A549 (cell line): ENCODE data around the gene NLRX1. TPM values are rescaled to one million over a fixed set of nuclear protein-coding genes. Genes with fewer than 3 reads are reported as not detected.

Experiments
- ATOH8 ChIP-seq: fragments of 250-450 bp; sonication (Bioruptor Pico); IDR thresholded peaks from 2 replicates; pipeline ENCODE4 v1.5.0; 2020; ENCODE audit warnings: low read depth, mild to moderate bottlenecking, moderate library complexity
- BCL3 ChIP-seq: fragments of >200 bp; sonication (Bioruptor Twin); formaldehyde crosslinking; IDR thresholded peaks from 3 replicates; pipeline ENCODE4 v1.6.1; 2016
- CBX8 ChIP-seq: fragments of 200-600 bp; sonication (generic); IDR thresholded peaks from 2 replicates; pipeline ENCODE4 v1.6.1; 2016
- CEBPB ChIP-seq, 2 experiments: fragments of >200 bp in 1 of 2; sonication (Bioruptor Twin) in 1 of 2; formaldehyde crosslinking in 1 of 2; IDR thresholded peaks; 2 replicates each; pipeline ENCODE4 v1.6.1; 2012 to 2016
- CHD2 ChIP-seq: fragments of 150-350 bp; IDR thresholded peaks from 2 replicates; pipeline ENCODE4 v1.6.1; 2014; ENCODE audit warnings: low read length; ENCODE audit not compliant: partially characterized antibody
- EHF ChIP-seq: fragments of 250-450 bp; sonication (Bioruptor Pico); IDR thresholded peaks from 2 replicates; pipeline ENCODE4 v1.5.0; 2020; ENCODE audit warnings: mild to moderate bottlenecking
- EHMT2 ChIP-seq: fragments of 200-600 bp; sonication (generic); IDR thresholded peaks from 2 replicates; pipeline ENCODE4 v1.6.1; 2016; ENCODE audit warnings: antibody characterized with exemption, low read depth, mild to moderate bottlenecking, moderate library complexity
- ESRRA ChIP-seq: fragments of 150-350 bp; IDR thresholded peaks from 2 replicates; pipeline ENCODE4 v1.6.1; 2014; ENCODE audit warnings: mild to moderate bottlenecking, low read length, borderline replicate concordance
- GATA3 ChIP-seq: IDR thresholded peaks from 2 replicates; pipeline ENCODE4 v1.6.1; 2012; ENCODE audit warnings: borderline replicate concordance
- HMGXB4 ChIP-seq: fragments of 250-450 bp; sonication (Bioruptor Pico); IDR thresholded peaks from 2 replicates; pipeline ENCODE4 v1.5.0; 2021; ENCODE audit warnings: mild to moderate bottlenecking, moderate library complexity, borderline replicate concordance
- HOXA7 ChIP-seq: fragments of 250-450 bp; sonication (Bioruptor Pico); IDR thresholded peaks from 2 replicates; pipeline ENCODE4 v1.5.0; 2020; ENCODE audit warnings: mild to moderate bottlenecking, moderate library complexity
- HOXB5 ChIP-seq: fragments of 250-450 bp; sonication (Bioruptor Pico); IDR thresholded peaks from 2 replicates; pipeline ENCODE4 v1.5.0; 2020; ENCODE audit warnings: mild to moderate bottlenecking, moderate library complexity
- JUN ChIP-seq, 2 experiments: fragments of >200 bp; sonication (Bioruptor Twin); formaldehyde crosslinking; IDR thresholded peaks; 2 replicates in 1 of 2; 3 replicates in 1 of 2; pipeline ENCODE4 v1.6.1; 2016 to 2017
- MAFK ChIP-seq: fragments of 450-650 bp; IDR thresholded peaks from 2 replicates; pipeline ENCODE4 v1.6.1; 2014; ENCODE audit not compliant: partially characterized antibody
- MAX ChIP-seq: IDR thresholded peaks from 2 replicates; pipeline ENCODE4 v1.6.1; 2012
- MAZ ChIP-seq: fragments of 150-350 bp; IDR thresholded peaks from 2 replicates; pipeline ENCODE4 v1.6.1; 2014; ENCODE audit warnings: antibody characterized with exemption, low read depth, low read length, borderline replicate concordance
- NPAS2 ChIP-seq: fragments of 250-450 bp; sonication (Bioruptor Pico); IDR thresholded peaks from 2 replicates; pipeline ENCODE4 v1.8.0; 2022; ENCODE audit warnings: mild to moderate bottlenecking, moderate library complexity, borderline replicate concordance
- PBX3 ChIP-seq: IDR thresholded peaks from 2 replicates; pipeline ENCODE4 v1.6.1; 2012
- POLR2A ChIP-seq: IDR thresholded peaks from 2 replicates; pipeline ENCODE4 v1.6.1; 2012; ENCODE audit warnings: mild to moderate bottlenecking, low read length
- RAD21 ChIP-seq, 2 experiments: fragments of >200 bp in 1 of 2; sonication (Bioruptor Twin) in 1 of 2; formaldehyde crosslinking in 1 of 2; IDR thresholded peaks in 1 of 2; conservative IDR thresholded peaks in 1 of 2; 2 replicates in 1 of 2; 3 replicates in 1 of 2; pipeline ENCODE4 v1.6.1; 2012 to 2018; ENCODE audit warnings: inconsistent platforms in 1 of 2
- RFX5 ChIP-seq: fragments of 450-650 bp; IDR thresholded peaks from 2 replicates; pipeline ENCODE4 v1.7.1; 2014; ENCODE audit warnings: antibody characterized with exemption, mild to moderate bottlenecking, moderate library complexity
- RNF2 ChIP-seq: fragments of 200-600 bp; sonication (generic); IDR thresholded peaks from 2 replicates; pipeline ENCODE4 v1.6.1; 2016; ENCODE audit warnings: low read depth, mild to moderate bottlenecking, antibody characterized with exemption, moderate library complexity, borderline replicate concordance
- SREBF2 ChIP-seq: fragments of 450-650 bp; IDR thresholded peaks from 2 replicates; pipeline ENCODE4 v1.6.1; 2014; ENCODE audit warnings: mild to moderate bottlenecking, moderate library complexity
- TFCP2L1 ChIP-seq: fragments of 250-450 bp; sonication (Bioruptor Pico); IDR thresholded peaks from 2 replicates; pipeline ENCODE4 v1.5.0; 2021; ENCODE audit warnings: mild to moderate bottlenecking
- ZFP36 ChIP-seq: fragments of 450-650 bp; IDR thresholded peaks from 2 replicates; pipeline ENCODE4 v1.6.1; 2014; ENCODE audit warnings: borderline replicate concordance; ENCODE audit not compliant: partially characterized antibody
- ZNF302 ChIP-seq: fragments of 250-450 bp; sonication (Bioruptor Pico); IDR thresholded peaks from 2 replicates; pipeline ENCODE4 v1.9.0; 2021; ENCODE audit warnings: inconsistent platforms, mild to moderate bottlenecking, moderate library complexity
- polyA plus RNA-seq, 4 experiments: library from polyadenylated mRNA; depleted of rRNA in 3 of 4; stranded (reverse); fragments of >200 nt; fragmentation: RNase III in 1 of 4; extraction: RNeasy Plus Mini Kit Qiagen cat#74134 plus additional on column Dnase treatment in 1 of 4; gene quantifications; 2 replicates in 3 of 4; 3 replicates in 1 of 4; pipeline ENCODE4 v1.2.3, GENCODE V29; 2011 to 2017
- TF ChIP-seq, protein P1 (sequence below): fragments of >200 bp; sonication (Bioruptor Twin); formaldehyde crosslinking; IDR thresholded peaks from 2 replicates; pipeline ENCODE4 v1.6.1; 2016
- TF ChIP-seq, protein P2 (sequence below): fragments of >200 bp; sonication (Bioruptor Twin); formaldehyde crosslinking; IDR thresholded peaks from 3 replicates; pipeline ENCODE4 v1.5.1; 2016

Gene NLRX1
- polyA plus RNA-seq, 2 of the 4 experiments (the other 2 are of a cell fraction), result 8.4 to 8.5 TPM

DNA sequence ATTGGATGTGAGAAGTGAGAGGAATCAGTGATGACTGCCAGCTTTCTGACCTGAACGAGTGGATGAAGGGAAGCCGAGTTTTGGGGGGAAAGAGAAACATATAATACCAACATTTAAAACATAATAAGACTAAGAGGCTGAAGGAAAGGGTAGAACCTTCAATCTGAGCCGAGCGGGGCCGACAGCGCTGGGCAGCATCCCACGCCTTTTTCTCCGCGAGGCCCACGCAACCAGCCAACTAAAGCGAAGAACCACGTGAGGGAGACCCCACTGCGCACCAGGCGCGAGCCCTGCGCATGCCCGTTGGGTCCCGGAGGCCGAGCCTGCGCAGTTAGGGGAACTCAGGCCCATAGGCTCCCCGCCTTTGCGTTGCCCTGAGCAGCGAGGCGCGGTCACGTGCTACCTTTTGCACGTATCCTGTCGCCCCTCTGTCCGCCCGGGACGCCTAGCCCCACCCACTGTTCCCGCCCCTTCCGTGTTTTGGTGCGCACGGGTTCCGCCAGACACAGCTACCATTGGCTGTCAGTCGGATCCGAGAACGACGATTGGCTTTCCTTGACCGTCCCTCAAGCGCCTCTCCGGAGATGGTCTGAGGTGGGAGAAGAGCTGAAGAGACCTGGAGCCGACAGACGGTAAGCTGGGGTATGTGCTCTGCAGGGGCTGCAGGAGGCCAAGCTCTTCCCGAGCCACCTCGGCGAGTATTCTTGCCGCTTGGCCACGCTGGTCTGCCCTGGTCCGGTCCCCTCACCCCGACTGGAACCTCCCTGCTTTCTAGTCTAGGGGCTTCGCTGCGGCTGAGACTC is 47.3 kb upstream of the NLRX1 start, which contains the start of gene HINFP (continued):
- TF ChIP-seq EHMT2, result no peak
- TF ChIP-seq, protein P1, sequence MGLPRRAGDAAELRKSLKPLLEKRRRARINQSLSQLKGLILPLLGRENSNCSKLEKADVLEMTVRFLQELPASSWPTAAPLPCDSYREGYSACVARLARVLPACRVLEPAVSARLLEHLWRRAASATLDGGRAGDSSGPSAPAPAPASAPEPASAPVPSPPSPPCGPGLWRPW, result no peak
- TF ChIP-seq RNF2, result no peak
- TF ChIP-seq PBX3, result peak; percentile 80
- no peak for TF ChIP-seq ESRRA
- TF ChIP-seq RAD21 (conservative IDR thresholded peaks at IDR 0.05 in 1 of 2, IDR thresholded peaks at IDR 0.05 in 1 of 2), result no peak
- peak; percentile 98 for TF ChIP-seq MAX
- TF ChIP-seq CHD2, result no peak
- TF ChIP-seq NPAS2, result no peak
- TF ChIP-seq POLR2A, result peak; percentile 83
- no peak for TF ChIP-seq RFX5
- TF ChIP-seq HMGXB4 (CRISPR knock-in tag), result no peak
- TF ChIP-seq CBX8, result no peak
- TF ChIP-seq, protein P2, sequence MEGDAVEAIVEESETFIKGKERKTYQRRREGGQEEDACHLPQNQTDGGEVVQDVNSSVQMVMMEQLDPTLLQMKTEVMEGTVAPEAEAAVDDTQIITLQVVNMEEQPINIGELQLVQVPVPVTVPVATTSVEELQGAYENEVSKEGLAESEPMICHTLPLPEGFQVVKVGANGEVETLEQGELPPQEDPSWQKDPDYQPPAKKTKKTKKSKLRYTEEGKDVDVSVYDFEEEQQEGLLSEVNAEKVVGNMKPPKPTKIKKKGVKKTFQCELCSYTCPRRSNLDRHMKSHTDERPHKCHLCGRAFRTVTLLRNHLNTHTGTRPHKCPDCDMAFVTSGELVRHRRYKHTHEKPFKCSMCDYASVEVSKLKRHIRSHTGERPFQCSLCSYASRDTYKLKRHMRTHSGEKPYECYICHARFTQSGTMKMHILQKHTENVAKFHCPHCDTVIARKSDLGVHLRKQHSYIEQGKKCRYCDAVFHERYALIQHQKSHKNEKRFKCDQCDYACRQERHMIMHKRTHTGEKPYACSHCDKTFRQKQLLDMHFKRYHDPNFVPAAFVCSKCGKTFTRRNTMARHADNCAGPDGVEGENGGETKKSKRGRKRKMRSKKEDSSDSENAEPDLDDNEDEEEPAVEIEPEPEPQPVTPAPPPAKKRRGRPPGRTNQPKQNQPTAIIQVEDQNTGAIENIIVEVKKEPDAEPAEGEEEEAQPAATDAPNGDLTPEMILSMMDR, result no peak
- TF ChIP-seq EHF (CRISPR knock-in tag), result peak; percentile 66; the same call in 1 of the 2 replicates
- no peak for TF ChIP-seq MAZ
- TF ChIP-seq GATA3, result no peak
- TF ChIP-seq ATOH8 (CRISPR knock-in tag), result peak; percentile 50; the same call in 1 of the 2 replicates
- TF ChIP-seq TFCP2L1 (CRISPR knock-in tag), result no peak
- no peak for TF ChIP-seq MAFK
- TF ChIP-seq ZNF302 (CRISPR knock-in tag), result no peak
- TF ChIP-seq BCL3, result 0 out of 3 replicates have a peak, but pooled peaks have one; percentile 41
- TF ChIP-seq SREBF2, result no peak
- no peak for TF ChIP-seq CEBPB (IDR thresholded peaks at IDR 0.05)
- TF ChIP-seq JUN (IDR thresholded peaks at IDR 0.05), result peak; percentile 52 to 54; a peak in 3 of 5 replicates
- TF ChIP-seq HOXB5 (CRISPR knock-in tag), result no peak
- TF ChIP-seq ZFP36, result no peak
- TF ChIP-seq HOXA7 (CRISPR knock-in tag), result no peak
